Sciatic nerve (tissue), 2 donors: Measurements from ENCODE around the gene ANXA4. TPM values are rescaled to one million over a fixed set of nuclear protein-coding genes. Genes with fewer than 3 reads are reported as not detected.
A peak's percentile ranks its signal among the peaks of the same experiment; 100 is the strongest.
"Not testable (repeated sequence)": the region's sequence is repeated elsewhere in the genome, so short reads cannot be mapped to it uniquely, and the experiment has no call there.

Source experiments
- ATAC-seq: fragments of 200-7000 bp; cut with Tn5 transposase; one replicate; pipeline ENCODE4 v1.9.1; 2020; ENCODE audit warnings: mild to moderate bottlenecking, moderate library complexity
- DNase-seq: peaks from one replicate; pipeline ENCODE4 v3.0.0-alpha.2; 2020; ENCODE audit warnings: low spot score
- intact Hi-C: fragments of 100-400 bp; cut with DNase I; formaldehyde crosslinking; loops from one replicate; pipeline ENCODE4 v1.14.2; 2022
- total RNA-seq: library from RNA; stranded (reverse); fragmentation: NEBNext Ultra II Directional; extraction: Animal tissue kit (Norgen Biotek cat#: 25700); gene quantifications from one replicate; pipeline ENCODE4 v1.2.1, GENCODE V29; 2021
- donor health status: DM: no; HTN: no; CAD: no.
- donor health status: DM: no; HTN: no; CAD: no.

The ANXA4 gene
- total RNA-seq, 1 donor from 2014 or later: 117 TPM

GRCh38 chr2:69717861-69718273 lies 24.1 kb upstream of the ANXA4 start:
- intact Hi-C loops: no loop called here
- DNase-seq: no peak
- no peak for ATAC-seq

DNA sequence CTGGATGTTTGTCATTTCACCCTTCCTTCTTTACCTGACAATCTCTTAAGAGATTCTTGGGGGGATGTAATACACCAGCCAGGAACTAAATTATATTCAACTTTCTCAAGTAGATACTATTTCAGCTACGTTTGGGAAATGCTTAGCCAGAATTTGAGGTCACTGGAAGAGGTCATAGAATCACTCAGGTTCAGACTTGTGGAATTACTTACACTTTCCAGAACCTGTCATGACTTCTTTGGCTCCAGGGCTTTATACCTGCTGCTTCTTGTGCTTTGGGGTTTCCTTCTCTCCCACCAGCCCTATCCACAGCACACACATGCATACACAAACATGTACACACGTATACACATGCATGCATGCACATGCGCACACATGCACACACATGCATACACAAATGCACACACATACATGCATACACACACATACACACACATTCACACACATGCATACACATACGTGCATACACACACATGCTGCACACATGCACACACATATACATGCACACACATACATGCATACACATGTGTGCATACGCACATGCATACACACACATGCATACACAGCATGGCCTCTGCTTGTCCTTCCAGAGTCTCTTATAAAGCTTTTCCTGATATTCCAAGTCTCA lies 23.5 kb upstream of the ANXA4 start:
- ATAC-seq (no peak), DNase-seq (no peak)
- intact Hi-C loops: no loop called here

- ATAC-seq: no peak
Observed at GRCh38 chr2:69720404-69720803, 21.5 kb upstream of the ANXA4 start.

DNA sequence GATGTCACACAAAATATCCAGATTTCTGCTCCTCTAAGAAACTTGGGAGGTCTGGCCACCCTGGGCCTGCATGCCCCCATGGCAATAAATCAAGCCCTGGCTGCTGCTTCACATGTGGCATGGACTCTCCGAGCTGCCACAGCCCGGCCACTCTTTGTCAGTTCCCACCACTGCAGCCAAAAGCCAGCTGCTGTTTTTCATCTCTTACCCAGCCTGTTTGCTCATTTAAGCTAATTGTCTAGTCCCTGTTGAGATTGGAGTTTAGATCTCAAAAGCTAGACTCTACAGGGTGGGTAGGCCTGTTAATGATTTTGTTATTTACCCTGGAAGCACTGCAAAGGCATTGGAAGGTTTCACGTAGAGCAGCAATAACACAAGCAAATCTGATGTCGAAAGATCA lies 20.9 kb upstream of the ANXA4 start:
- ATAC-seq (no peak), DNase-seq (no peak)
- intact Hi-C loops: loop anchor here (5.0 kb wide), 1 partner anchor 96 kb away; no protein-coding TSS in a partner anchor

More at GRCh38 chr2:69720404-69720803, 21.5 kb upstream of the ANXA4 start:
- intact Hi-C loops: loop anchor here (5.0 kb wide), 1 partner anchor 97 kb away; no protein-coding TSS in a partner anchor
- no peak for DNase-seq

DNA sequence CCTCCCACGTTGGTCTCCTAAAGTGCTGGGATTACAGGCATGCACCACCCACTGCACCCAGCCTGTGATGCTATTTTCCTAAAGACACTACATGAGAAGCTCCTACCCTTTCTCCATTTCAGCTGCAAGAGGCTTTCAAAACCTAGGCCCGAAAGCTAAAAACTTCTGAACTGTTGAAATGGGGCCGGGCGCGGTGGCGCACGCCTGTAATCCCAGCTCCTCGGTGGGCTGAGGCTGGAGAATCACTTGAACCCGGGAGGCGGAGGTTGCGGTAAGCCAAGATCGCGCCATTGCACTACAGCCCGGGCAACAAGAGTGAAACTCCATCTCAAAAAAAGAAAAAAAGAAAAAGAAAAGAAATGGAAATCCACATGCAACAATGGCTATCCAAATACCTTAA lies 18.1 kb upstream of the ANXA4 start:
- ATAC-seq: no peak
- intact Hi-C loops: loop anchor here (5.0 kb wide), 1 partner anchor 94 kb away; no protein-coding TSS in a partner anchor

DNA sequence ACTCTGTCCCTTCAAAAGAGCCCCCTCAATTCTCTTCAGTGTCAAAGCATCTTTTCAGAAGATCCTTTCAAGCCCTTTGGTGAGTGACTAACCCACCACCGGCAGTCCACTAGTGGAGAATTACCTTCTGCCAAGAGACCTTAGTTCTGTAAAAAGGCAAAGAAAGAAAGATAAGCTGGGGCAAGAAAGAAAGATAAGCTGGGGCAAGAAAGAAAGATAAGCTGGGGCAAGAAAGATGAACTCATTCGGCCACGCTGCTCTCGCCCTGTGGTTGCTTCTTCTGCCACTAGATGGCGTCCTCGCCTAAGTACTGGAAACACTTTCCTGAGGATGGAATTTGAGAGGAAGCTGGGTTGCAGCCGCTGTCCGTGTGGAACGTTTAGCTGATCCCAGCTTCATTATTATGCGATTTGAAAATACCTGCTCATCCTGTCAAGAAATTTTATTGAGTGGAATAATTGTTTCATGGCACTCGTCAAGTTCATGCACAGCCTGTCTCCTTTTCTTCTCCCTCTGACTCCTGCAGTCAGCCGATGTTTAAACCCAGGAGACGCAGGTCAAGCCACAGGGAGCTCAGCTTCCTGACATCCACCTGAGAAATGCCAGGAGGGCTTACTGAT lies 17.3 kb upstream of the ANXA4 start:
- ATAC-seq (peak; percentile 96), DNase-seq (peak; percentile 95)
- intact Hi-C loops: loop anchor here (5.0 kb wide), 1 partner anchor 93 kb away; no protein-coding TSS in a partner anchor

More for the DNA sequence above, 18.1 kb upstream of the ANXA4 start:
- DNase-seq: no peak

DNA sequence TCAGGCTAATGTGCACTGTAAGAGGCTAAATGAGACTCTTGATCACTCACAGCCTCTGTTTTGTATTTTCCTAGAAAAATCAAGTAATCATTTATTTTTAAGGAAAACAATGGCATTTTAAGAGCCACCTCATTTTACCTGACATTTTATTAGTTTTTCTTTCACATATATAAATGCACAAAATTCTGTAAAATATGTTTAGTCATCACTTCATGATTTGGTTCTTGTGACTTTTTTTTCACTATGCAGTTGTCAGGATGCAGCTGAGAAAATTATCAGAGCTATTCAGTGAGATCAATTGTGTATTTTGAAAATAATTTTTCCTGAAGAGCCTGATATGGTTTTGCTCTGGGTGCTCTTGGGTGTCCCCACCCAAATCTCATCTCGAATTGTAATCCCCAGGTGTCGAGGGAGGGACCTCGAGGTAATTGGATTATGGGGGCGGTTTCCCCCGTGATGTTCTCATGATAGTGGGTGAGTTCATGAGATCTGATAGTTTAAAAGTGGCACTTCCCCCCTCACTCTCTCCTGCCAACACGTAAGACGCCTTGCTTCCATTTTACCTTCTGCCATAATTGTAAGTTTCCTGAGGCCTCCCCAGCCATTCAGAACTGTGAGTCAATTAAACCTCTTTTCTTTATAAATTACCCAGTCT lies 16.1 kb upstream of the ANXA4 start:
- DNase-seq (no peak), ATAC-seq (no peak)
- intact Hi-C loops: no loop called here

DNA sequence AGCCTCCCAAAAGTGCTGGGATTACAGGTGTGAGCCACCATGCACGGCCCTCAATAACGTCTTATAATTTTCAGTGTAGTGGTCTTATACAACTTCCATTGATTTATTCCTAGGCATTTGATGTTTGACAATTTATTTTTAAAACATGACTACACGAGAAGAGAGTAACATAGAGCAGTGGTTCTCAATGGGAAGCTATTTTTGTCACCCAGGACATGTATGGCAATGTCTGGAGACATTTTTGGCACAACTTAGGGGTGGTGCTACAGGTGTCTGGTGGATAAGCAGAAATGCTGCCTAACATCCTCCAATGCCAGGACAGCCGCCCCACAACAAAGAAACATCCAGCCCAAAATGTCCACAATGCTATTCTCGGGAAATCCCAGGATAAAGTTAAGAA lies 12.7 kb upstream of the ANXA4 start:
- intact Hi-C loops: no loop called here
- ATAC-seq: no peak
- DNase-seq: no peak

DNA sequence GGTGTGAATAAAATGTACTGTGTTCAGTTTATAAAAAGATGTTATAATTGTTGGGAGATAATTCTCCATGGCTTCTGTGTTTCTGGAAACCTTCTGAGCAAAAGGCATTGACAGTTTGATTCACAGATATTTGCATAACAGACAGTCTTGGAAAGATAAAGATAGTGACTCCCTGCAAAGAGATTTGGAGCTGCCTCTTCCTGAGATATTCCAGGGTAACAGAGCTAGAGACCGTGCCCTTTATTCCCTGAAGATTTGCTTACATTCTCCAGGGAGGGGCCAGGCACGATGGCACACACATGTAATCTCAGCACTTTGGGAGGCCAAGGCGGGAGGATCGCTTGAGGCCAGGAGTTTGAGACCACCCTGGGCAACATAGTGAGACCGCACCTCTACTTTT lies 12.2 kb upstream of the ANXA4 start:
- DNase-seq (no peak), ATAC-seq (no peak)
- intact Hi-C loops: no loop called here

DNA sequence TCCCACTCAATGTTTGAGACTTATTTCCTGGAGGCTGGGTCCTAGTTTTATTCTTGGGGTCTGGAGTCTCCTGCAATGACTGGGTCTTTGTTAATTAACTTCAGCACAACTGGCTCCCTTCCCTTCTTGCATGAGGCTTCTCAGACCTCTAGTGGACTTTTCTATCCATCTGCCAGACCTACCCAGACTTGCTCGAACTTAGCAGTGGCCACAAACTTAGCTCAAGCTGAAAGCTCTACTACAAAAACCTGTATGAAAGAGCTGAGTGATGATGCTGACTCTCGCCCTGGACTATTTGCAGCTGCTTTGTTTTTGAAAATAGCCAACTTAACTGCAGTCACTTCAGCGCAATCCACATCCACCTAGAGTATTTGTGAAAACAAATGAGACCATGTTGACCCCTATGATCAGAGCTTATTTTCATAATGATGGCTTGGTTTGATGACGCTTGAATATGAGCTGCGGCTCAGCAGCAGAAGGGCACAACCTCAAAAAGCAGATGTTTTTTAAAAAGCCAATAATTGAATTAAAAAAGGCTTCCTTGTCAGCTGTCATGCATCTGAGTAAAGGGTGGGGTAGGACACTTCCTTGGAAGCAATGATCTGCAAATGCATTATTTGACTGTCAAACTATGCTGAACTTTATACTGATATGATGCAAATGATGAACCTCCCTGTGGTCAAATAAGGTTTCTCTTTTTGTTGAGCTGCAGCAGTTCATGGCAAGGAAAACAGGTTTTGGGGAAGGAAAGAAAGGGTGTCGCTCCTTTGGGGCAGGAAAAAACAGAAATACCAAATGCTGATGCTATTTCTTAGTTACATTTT lies 10.6 kb upstream of the ANXA4 start:
- DNase-seq (no peak), ATAC-seq (no peak)
- intact Hi-C loops: no loop called here

GRCh38 chr2:69733342-69734034 lies 8.4 kb upstream of the ANXA4 start:
- DNase-seq (no peak), ATAC-seq (no peak)
- intact Hi-C loops: no loop called here

DNA sequence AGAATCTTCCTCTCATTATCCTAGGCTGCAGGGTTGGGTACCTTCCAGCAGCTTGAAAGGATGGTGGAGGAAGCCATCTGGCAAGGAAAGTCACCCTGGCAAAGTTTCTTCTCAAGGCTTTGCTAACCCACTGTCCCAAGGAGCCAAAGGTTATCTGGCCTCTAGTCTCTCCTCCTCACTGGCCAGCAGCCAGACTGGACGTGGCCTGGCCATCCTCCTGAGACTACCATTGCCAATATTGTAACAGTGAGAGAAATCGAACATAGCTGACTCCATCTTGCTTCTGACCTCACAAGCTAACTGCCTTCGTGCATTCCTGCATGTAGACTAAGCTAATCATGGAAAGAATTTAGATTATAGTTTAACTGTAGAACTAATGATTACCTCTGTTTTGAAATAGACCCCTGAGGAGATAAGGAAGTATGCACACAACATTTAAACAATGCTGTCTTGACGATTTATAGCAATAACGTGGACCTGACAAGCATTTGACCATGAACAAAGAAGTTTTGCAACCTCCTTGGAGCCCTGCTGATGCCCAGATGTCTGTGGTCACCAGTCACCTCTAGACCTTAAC lies 7.8 kb upstream of the ANXA4 start:
- DNase-seq (no peak), ATAC-seq (peak; percentile 67)
- intact Hi-C loops: no loop called here

- ATAC-seq (no peak), DNase-seq (no peak)
- intact Hi-C loops: no loop called here
Observed at GRCh38 chr2:69734854-69735544, 6.9 kb upstream of the ANXA4 start.

- intact Hi-C loops: no loop called here
- ATAC-seq: no peak
- no peak for DNase-seq
Observed at GRCh38 chr2:69735686-69736085, 6.2 kb upstream of the ANXA4 start.

- DNase-seq, intact Hi-C loops, ATAC-seq: not testable (repeated sequence)
Observed at GRCh38 chr2:69738149-69738548, 3.8 kb upstream of the ANXA4 start.

DNA sequence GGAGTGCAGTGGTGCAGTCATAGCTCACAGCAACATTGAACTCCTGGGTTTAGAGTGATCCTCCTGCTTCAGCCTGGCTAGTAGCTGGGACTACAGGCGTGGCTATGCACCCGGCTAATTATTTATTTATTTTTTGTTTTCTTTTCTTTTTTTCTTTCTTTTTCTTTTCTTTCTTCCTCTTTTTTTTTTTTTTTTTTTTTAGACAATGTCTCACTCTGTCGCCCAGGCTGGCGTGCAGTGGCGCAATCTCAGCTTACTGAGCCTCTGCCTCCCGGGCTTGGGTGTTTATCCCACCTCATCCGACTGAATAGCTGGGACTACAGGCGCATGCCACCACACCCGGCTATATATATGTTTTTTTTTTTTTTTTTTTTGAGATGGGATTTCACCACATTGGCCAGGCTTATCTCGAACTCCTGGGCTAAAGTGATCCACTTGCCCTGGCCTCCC lies 1.4 kb upstream of the ANXA4 start:
- ATAC-seq: peak; percentile 47
- intact Hi-C loops: no loop called here
- no peak for DNase-seq

GRCh38 chr2:69741229-69741574 lies 732 bp upstream of the ANXA4 start:
- ATAC-seq: peak; percentile 81
- peak; percentile 80 for DNase-seq
- intact Hi-C loops: no loop called here
